Brain microvascular endothelial cell (primary cell): Measurements from ENCODE around the gene MED6.
A peak's percentile ranks its signal among the peaks of the same experiment; 100 is the strongest.

ENCODE experiments used
- DNase-seq: peaks from one replicate; pipeline ENCODE4 v3.0.0-alpha.2; 2020
- H3K27ac ChIP-seq: fragments of 250-450 bp; sonication (Bioruptor Pico); 2 replicates; pipeline ENCODE4 v1.5.1; 2020; ENCODE audit warnings: mild to moderate bottlenecking, moderate library complexity
- H3K27me3 ChIP-seq: fragments of 250-450 bp; sonication (Bioruptor Pico); replicated peaks from 2 replicates; pipeline ENCODE4 v1.5.1; 2020; ENCODE audit warnings: mild to moderate bottlenecking
- H3K36me3 ChIP-seq: fragments of 250-450 bp; sonication (Bioruptor Pico); replicated peaks from 2 replicates; pipeline ENCODE4 v1.5.1; 2020; ENCODE audit warnings: mild to moderate bottlenecking
- H3K4me3 ChIP-seq: 2 replicates; pipeline ENCODE4 v1.5.1; 2011; ENCODE audit warnings: low read depth, mild to moderate bottlenecking, control low read depth, low read length, moderate library complexity
- CTCF ChIP-seq: IDR thresholded peaks from 2 replicates; pipeline ENCODE4 v1.5.1; 2011; ENCODE audit warnings: low read depth, mild to moderate bottlenecking, moderate library complexity, low read length, control low read depth, inconsistent platforms; ENCODE audit errors: missing control alignments
- in situ Hi-C: cut with HindIII; loops from 2 replicates; pipeline ENCODE4 v1.10.0; 2017; ENCODE audit warnings: low sequenced_read_pairs, low pct_ligation_motif_present

The MED6 gene

GRCh38 chr14:70571139-70571538, 29.3 kb downstream of the MED6 start:
- in situ Hi-C loops = no loop called here
- no peak for DNase-seq
- no peak overlapping the region for H3K27ac ChIP-seq
- no peak for TF ChIP-seq CTCF
- no peak overlapping the region for H3K4me3 ChIP-seq
- H3K36me3 ChIP-seq = no peaks in the 10 kb centered on the region
- no peaks in the 10 kb centered on the region for H3K27me3 ChIP-seq

GRCh38 chr14:70567791-70568190, 32.7 kb downstream of the MED6 start:
- peak; percentile 77 for TF ChIP-seq CTCF
- H3K36me3 ChIP-seq = no peaks in the 10 kb centered on the region
- in situ Hi-C loops = no loop called here
- H3K4me3 ChIP-seq = no peak overlapping the region
- no peaks in the 10 kb centered on the region for H3K27me3 ChIP-seq
- no peak overlapping the region for H3K27ac ChIP-seq
- DNase-seq = peak; percentile 35

- H3K27me3 ChIP-seq = no peaks in the 10 kb centered on the region
- no peak overlapping the region for H3K4me3 ChIP-seq
- H3K27ac ChIP-seq = no peak overlapping the region
- in situ Hi-C loops = no loop called here
- no peak for TF ChIP-seq CTCF
- no peaks in the 10 kb centered on the region for H3K36me3 ChIP-seq
- DNase-seq = no peak
Observed at GRCh38 chr14:70563869-70564268, 36.6 kb downstream of the MED6 start.

GRCh38 chr14:70563417-70563816, 37.0 kb downstream of the MED6 start:
- H3K4me3 ChIP-seq = no peak overlapping the region
- H3K36me3 ChIP-seq = no peaks in the 10 kb centered on the region
- H3K27me3 ChIP-seq = no peaks in the 10 kb centered on the region
- H3K27ac ChIP-seq = no peak overlapping the region
- TF ChIP-seq CTCF = no peak
- in situ Hi-C loops = no loop called here
- no peak for DNase-seq

- H3K27ac ChIP-seq = no peak overlapping the region
- TF ChIP-seq CTCF = no peak
- DNase-seq = no peak
- H3K4me3 ChIP-seq = no peak overlapping the region
- in situ Hi-C loops = no loop called here
- no peaks in the 10 kb centered on the region for H3K36me3 ChIP-seq
- H3K27me3 ChIP-seq = no peaks in the 10 kb centered on the region
Observed at GRCh38 chr14:70558356-70558755, 42.1 kb downstream of the MED6 start.

- peak overlapping the region; percentile 20 for H3K4me3 ChIP-seq
- H3K27ac ChIP-seq = no peak overlapping the region
- H3K27me3 ChIP-seq = no peaks in the 10 kb centered on the region
- peak; percentile 7 for DNase-seq
- H3K36me3 ChIP-seq = no peaks in the 10 kb centered on the region
- in situ Hi-C loops = no loop called here
- no peak for TF ChIP-seq CTCF
Observed at GRCh38 chr14:70555890-70556289, 44.6 kb downstream of the MED6 start.
